ENCODE results near the gene OTULIN.

OTULIN gene

GRCh38 chr5:14640765-14641164 is 23.8 kb upstream of the OTULIN start:
- TF ChIP-seq ZFX (IDR thresholded peaks at IDR 0.05; ENCODE audit: borderline replicate concordance) (no peak), CTCF (IDR thresholded peaks at IDR 0.05) (no peak)
- no peak overlapping the region for H3K27ac ChIP-seq

- H3K27ac ChIP-seq = no peak overlapping the region
- no peak for TF ChIP-seq CTCF (IDR thresholded peaks at IDR 0.05)
- TF ChIP-seq ZFX (IDR thresholded peaks at IDR 0.05; ENCODE audit: borderline replicate concordance) = no peak
These were observed 19.8 kb upstream of the OTULIN start for GRCh38 chr5:14644623-14645237.

DNA sequence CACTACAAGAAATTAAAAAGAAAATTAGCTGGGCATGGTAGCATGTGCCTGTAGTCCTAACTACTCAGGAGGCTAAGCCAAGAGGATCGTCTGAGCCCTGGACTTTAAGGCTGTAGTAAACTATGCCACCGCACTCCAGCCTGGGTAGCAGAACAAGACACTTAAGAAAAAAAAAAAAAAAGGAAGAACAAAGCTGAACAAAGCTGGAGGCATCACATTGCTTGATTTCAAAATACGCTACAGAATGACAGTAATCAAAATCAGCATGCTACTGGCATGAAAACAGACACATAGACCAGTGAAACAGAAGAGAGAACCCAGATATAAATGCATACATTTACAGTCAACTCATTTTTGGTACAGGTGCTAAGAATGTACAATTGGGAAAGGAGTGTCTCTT is 14.5 kb upstream of the OTULIN start:
- no peak overlapping the region for H3K27ac ChIP-seq
- TF ChIP-seq CTCF (IDR thresholded peaks at IDR 0.05) = no peak
- TF ChIP-seq ZFX (IDR thresholded peaks at IDR 0.05; ENCODE audit: borderline replicate concordance) = no peak

- no peak for TF ChIP-seq ZFX (IDR thresholded peaks at IDR 0.05; ENCODE audit: borderline replicate concordance)
- no peak for TF ChIP-seq CTCF (IDR thresholded peaks at IDR 0.05)
- H3K27ac ChIP-seq = no peak overlapping the region
These were observed 9.3 kb upstream of the OTULIN start for GRCh38 chr5:14655146-14655741.

DNA sequence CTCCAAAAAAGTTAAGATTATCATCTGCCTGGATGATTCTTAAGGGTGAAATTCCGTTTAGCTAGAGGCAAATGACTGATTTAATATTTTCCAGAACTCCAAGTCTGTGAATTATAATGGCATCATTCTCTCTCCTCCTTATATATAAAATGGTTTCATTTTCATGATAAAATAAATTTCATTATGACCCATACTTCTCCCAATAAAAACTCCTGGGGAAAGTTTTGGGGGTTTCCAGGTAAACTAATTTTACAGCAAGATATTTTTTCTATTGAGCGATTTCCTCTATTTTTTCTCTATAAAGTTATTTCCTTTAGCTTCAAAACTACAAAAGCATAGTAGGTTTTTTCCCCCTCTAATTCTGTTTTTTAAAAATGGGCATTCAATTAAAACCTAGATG is 7.6 kb upstream of the OTULIN start:
- TF ChIP-seq ZFX (IDR thresholded peaks at IDR 0.05; ENCODE audit: borderline replicate concordance) (no peak), CTCF (IDR thresholded peaks at IDR 0.05) (no peak)
- H3K27ac ChIP-seq = no peak overlapping the region

DNA sequence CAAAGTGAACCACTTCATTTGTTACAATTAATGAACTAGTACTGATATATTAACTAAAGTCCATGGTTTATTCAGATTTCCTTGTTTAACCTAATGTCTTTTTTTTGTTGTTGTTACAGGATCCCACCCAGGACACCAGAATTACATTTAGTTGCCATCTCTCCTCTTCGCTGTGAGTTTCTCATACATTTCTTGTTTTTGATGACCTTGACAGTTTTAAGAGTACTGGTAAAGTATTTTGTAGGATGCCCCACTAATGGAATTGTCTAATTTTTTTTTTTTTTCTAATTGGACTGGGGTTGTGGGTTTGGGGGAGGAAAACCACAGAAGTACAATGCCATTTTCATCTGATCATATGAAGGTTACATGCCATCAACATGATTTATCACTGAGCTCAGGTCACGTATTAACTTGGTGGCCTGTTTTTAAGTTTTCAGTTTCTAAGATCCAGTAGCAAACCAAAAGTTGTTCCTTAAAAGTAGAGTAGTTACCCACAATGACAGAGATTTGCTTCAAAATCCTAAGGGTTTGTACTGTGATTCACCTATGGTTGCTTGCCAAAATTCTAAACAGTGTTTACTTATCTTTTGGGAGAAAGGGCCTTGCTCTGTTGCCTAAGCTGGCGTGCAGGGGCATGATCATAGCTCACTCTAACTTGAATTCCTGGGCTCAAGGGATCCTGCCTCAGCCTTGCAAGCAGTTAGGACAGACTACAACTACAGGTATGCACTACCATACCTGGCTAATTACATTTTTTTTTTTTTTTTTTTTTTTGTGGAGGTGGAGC is 4.5 kb upstream of the OTULIN start:
- no peak overlapping the region for H3K27ac ChIP-seq
- TF ChIP-seq ZFX (IDR thresholded peaks at IDR 0.05; ENCODE audit: borderline replicate concordance) = no peak

DNA sequence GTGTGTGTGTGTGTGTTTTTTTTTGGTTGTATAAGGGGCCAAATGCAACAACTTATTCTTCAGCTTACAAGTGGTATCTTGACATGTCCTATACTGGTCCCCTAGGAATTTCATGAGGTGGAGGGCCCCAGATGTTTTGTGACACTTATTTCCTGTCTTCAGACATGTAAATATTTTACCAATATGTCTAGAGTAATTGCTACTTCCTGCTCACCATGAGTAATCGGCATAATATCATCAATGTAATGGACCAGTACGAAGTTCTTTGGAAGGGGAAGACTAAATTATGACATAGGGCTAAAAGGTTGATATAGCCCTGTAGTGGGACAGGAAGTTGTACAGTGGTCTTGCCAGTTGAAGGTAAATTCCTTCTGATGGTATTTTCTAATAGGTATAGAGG is 3.7 kb upstream of the OTULIN start:
- H3K27ac ChIP-seq = no peak overlapping the region
- TF ChIP-seq ZFX (IDR thresholded peaks at IDR 0.05; ENCODE audit: borderline replicate concordance) = no peak
- no peak for TF ChIP-seq CTCF (IDR thresholded peaks at IDR 0.05)

Data from 22Rv1 (cell line).